Activated CD8-positive, alpha-beta T cell treated with anti-CD3 and anti-CD28 coated beads, Interleukin-2, amount 10 ng/mL, durations not matched to agents 7 days and 5 days (primary cell): ENCODE results near the gene SIRT5. TPM values are rescaled to one million over a fixed set of nuclear protein-coding genes. Genes with fewer than 3 reads are reported as not detected.

ENCODE experiments used
- ATAC-seq: fragments of 150-1000 bp; cut with Tn5 transposase; one replicate; pipeline ENCODE4 v1.10.0; 2021; ENCODE audit warnings: moderate library complexity
- CTCF ChIA-PET: fragments of 350-600 bp; sonication (Branson Sonifier 250); formaldehyde crosslinking; loops from one replicate; lab custom pipeline; 2021; ENCODE audit warnings: antibody characterized with exemption; lab: Charles Lee
- POLR2A ChIA-PET: fragments of 350-600 bp; sonication (Branson Sonifier 250); formaldehyde crosslinking; loops from one replicate; lab custom pipeline; 2021; ENCODE audit warnings: antibody characterized with exemption; lab: Charles Lee
- DNase-seq: peaks from one replicate; pipeline ENCODE4 v3.0.0-alpha.2; 2020
- H3K27ac Mint-ChIP-seq: one replicate; pipeline ENCODE4 v1.8.0; 2021; ENCODE audit warnings: mild to moderate bottlenecking, mixed read lengths
- H3K27me3 Mint-ChIP-seq: one replicate; pipeline ENCODE4 v1.8.0; 2021; ENCODE audit warnings: low read depth, mixed read lengths
- H3K36me3 Mint-ChIP-seq: one replicate; pipeline ENCODE4 v1.8.0; 2021; ENCODE audit warnings: low read depth, mixed read lengths
- H3K4me1 Mint-ChIP-seq: one replicate; pipeline ENCODE4 v1.8.0; 2021; ENCODE audit warnings: low read depth, mixed read lengths
- H3K4me3 Mint-ChIP-seq: one replicate; pipeline ENCODE4 v1.8.0; 2021; ENCODE audit warnings: mild to moderate bottlenecking, mixed read lengths
- H3K9me3 Mint-ChIP-seq: one replicate; pipeline ENCODE4 v1.8.0; 2022; ENCODE audit warnings: mixed read lengths; ENCODE audit not compliant: insufficient read depth
- total RNA-seq, 2 experiments: library from RNA; stranded (reverse); gene quantifications; one replicate each; pipeline ENCODE4 v1.2.3, GENCODE V29; 2021

Gene SIRT5
- total RNA-seq = 10 to 100 TPM in 1 of 2 experiments, 1 to 10 TPM in 1; 9.2 to 12.1 TPM

- peaks cover 11% of the 10 kb centered on the region for H3K36me3 Mint-ChIP-seq
These were observed at the start of gene SIRT5 for GRCh38 chr6:13574571-13575376. Gene SIRT5 (plus strand): TSS chr6:13574601. CDS start chr6:13584111, 9,510 bp downstream.

GRCh38 chr6:13524801-13525508 is 49.4 kb upstream of the SIRT5 start:
- Mint-ChIP-seq H3K27me3 (peaks cover 3% of the 10 kb centered on the region), H3K9me3 (no peaks in the 10 kb centered on the region), H3K4me3 (no peak overlapping the region), H3K4me1 (peaks cover 17% of the 10 kb centered on the region), H3K27ac (no peak overlapping the region), H3K36me3 (no peaks in the 10 kb centered on the region)
- CTCF ChIA-PET = no interaction called here
- DNase-seq (no peak), ATAC-seq (no peak)
- POLR2A ChIA-PET = no interaction called here

More at GRCh38 chr6:13574571-13575376, at the start of gene SIRT5:
- H3K27me3 Mint-ChIP-seq = no peaks in the 10 kb centered on the region
- ChIA-PET CTCF (interaction anchor here (0.5 to 5.7 kb wide), 74 partner anchors 9 to 611 kb away, joined by 3 to 81 read pairs (median 4); partner anchors contain the start of genes GFOD1, NOL7 and TBC1D7), POLR2A (interaction anchor here (0.7 to 2.1 kb wide), 22 partner anchors 8 to 492 kb away, joined by 3 to 31 read pairs (median 4); partner anchors contain the start of genes NOL7, RANBP9 and TBC1D7)
- peak within 1 kb of the TSS; percentile 98 for H3K27ac Mint-ChIP-seq
- peaks cover 20% of the 10 kb centered on the region for H3K4me1 Mint-ChIP-seq
- peak; percentile 72 for ATAC-seq
- peak within 1 kb of the TSS; percentile 93 for H3K4me3 Mint-ChIP-seq
- peak; percentile 91 for DNase-seq
- H3K9me3 Mint-ChIP-seq = peaks cover 6% of the 10 kb centered on the region

DNA sequence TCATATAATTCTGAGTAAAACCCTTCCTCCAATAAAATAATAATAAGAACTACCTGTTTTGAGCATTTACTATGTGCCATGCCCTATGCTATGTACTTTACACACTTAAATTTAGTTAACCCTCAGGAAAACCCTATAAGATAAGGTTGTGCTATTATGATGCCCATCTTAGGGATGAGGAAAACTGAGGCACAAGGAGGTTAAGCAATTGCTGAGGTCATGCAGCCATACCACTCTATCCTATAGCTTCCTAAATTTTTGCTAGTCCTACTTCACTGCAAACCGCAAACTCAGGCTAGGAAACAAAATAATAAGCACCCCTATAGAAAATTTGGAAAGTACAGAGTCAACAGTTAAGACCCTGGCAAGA is 48.1 kb upstream of the SIRT5 start:
- Mint-ChIP-seq H3K4me1 (peaks cover 17% of the 10 kb centered on the region), H3K27me3 (peaks cover under 1% of the 10 kb centered on the region), H3K36me3 (no peaks in the 10 kb centered on the region), H3K27ac (peak overlapping the region; percentile 68), H3K4me3 (no peak overlapping the region), H3K9me3 (no peaks in the 10 kb centered on the region)
- POLR2A ChIA-PET = interaction anchor here (0.7 to 1.2 kb wide), 2 partner anchors 40 to 89 kb away, joined by 3 read pairs; partner anchors contain the start of gene NOL7
- CTCF ChIA-PET = interaction anchor here (1.0 to 2.1 kb wide), 3 partner anchors 12 to 143 kb away, joined by 3 to 4 read pairs (median 4); partner anchors contain the start of gene SIRT5
- ATAC-seq (no peak), DNase-seq (no peak)

- Mint-ChIP-seq H3K4me3 (no peak overlapping the region), H3K27me3 (no peaks in the 10 kb centered on the region), H3K9me3 (no peaks in the 10 kb centered on the region), H3K36me3 (no peaks in the 10 kb centered on the region), H3K4me1 (peaks cover 17% of the 10 kb centered on the region), H3K27ac (peak overlapping the region; percentile 68)
- CTCF ChIA-PET = interaction anchor here (1.3 to 2.1 kb wide), 2 partner anchors 48 to 143 kb away, joined by 4 read pairs; partner anchors contain the start of gene SIRT5
- POLR2A ChIA-PET = interaction anchor here (0.7 to 1.2 kb wide), 2 partner anchors 41 to 88 kb away, joined by 3 read pairs; partner anchors contain the start of gene NOL7
- peak; percentile 83 for ATAC-seq
- DNase-seq = peak; percentile 46
These were observed 47.4 kb upstream of the SIRT5 start for GRCh38 chr6:13526727-13527670.

GRCh38 chr6:13527671-13528056 is 46.7 kb upstream of the SIRT5 start:
- DNase-seq = no peak
- Mint-ChIP-seq H3K27me3 (no peaks in the 10 kb centered on the region), H3K4me3 (no peak overlapping the region), H3K9me3 (no peaks in the 10 kb centered on the region), H3K27ac (no peak overlapping the region), H3K4me1 (peaks cover 17% of the 10 kb centered on the region), H3K36me3 (no peaks in the 10 kb centered on the region)
- POLR2A ChIA-PET = no interaction called here
- CTCF ChIA-PET = interaction anchor here (1.3 to 2.1 kb wide), 2 partner anchors 47 to 144 kb away, joined by 4 read pairs; partner anchors contain the start of gene SIRT5
- ATAC-seq = no peak

DNA sequence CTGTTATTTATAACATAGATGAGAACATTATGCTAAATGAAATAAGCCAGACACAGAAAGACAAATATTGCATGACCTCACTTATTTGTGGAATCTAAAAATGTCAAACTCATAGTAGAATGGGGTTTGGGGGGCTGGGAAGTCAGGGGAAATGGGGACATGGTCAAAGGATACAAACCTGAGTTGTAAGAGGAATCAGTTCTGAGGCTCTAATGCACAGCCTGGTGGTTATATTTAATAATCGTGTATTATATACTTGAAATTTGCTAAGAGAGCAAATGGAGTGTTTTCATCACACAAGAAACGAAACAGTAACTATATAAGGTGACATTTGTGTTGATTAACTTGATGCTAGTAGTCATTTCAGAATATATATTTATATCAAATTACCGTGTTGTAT is 46.2 kb upstream of the SIRT5 start:
- ATAC-seq = no peak
- H3K4me3 Mint-ChIP-seq = no peak overlapping the region
- ChIA-PET CTCF (interaction anchor here (1.0 to 1.3 kb wide), 2 partner anchors 47 to 190 kb away, joined by 3 to 4 read pairs; partner anchors contain the start of gene SIRT5), POLR2A (no interaction called here)
- peaks cover 17% of the 10 kb centered on the region for H3K4me1 Mint-ChIP-seq
- no peaks in the 10 kb centered on the region for H3K9me3 Mint-ChIP-seq
- no peaks in the 10 kb centered on the region for H3K36me3 Mint-ChIP-seq
- DNase-seq = no peak
- no peak overlapping the region for H3K27ac Mint-ChIP-seq
- no peaks in the 10 kb centered on the region for H3K27me3 Mint-ChIP-seq

- Mint-ChIP-seq H3K9me3 (no peaks in the 10 kb centered on the region), H3K4me1 (peaks cover 17% of the 10 kb centered on the region), H3K4me3 (no peak overlapping the region), H3K27ac (no peak overlapping the region), H3K27me3 (no peaks in the 10 kb centered on the region), H3K36me3 (no peaks in the 10 kb centered on the region)
- POLR2A ChIA-PET = no interaction called here
- ATAC-seq (no peak), DNase-seq (no peak)
- CTCF ChIA-PET = interaction anchor here (1.0 to 1.3 kb wide), 2 partner anchors 46 to 190 kb away, joined by 3 to 4 read pairs; partner anchors contain the start of gene SIRT5
These were observed 45.5 kb upstream of the SIRT5 start for GRCh38 chr6:13528777-13529343.

GRCh38 chr6:13531956-13532355 is 42.4 kb upstream of the SIRT5 start:
- POLR2A ChIA-PET = interaction anchor here (1.1 kb wide), 1 partner anchor 26 kb away, joined by 4 read pairs; no protein-coding TSS in a partner anchor
- Mint-ChIP-seq H3K36me3 (no peaks in the 10 kb centered on the region), H3K4me3 (no peak overlapping the region), H3K9me3 (no peaks in the 10 kb centered on the region), H3K4me1 (peaks cover 4% of the 10 kb centered on the region), H3K27me3 (no peaks in the 10 kb centered on the region), H3K27ac (no peak overlapping the region)
- CTCF ChIA-PET = interaction anchor here (1.0 to 1.3 kb wide), 2 partner anchors 43 to 78 kb away, joined by 4 read pairs; no protein-coding TSS in a partner anchor
- ATAC-seq (no peak), DNase-seq (no peak)

- Mint-ChIP-seq H3K4me3 (no peak overlapping the region), H3K4me1 (peaks cover 1% of the 10 kb centered on the region), H3K27me3 (peaks cover 5% of the 10 kb centered on the region), H3K36me3 (no peaks in the 10 kb centered on the region), H3K27ac (no peak overlapping the region), H3K9me3 (no peaks in the 10 kb centered on the region)
- CTCF ChIA-PET = no interaction called here
- no peak for ATAC-seq
- DNase-seq = no peak
- POLR2A ChIA-PET = no interaction called here
These were observed 39.9 kb upstream of the SIRT5 start for GRCh38 chr6:13534536-13534935.

- peaks cover 3% of the 10 kb centered on the region for H3K4me1 Mint-ChIP-seq
- ATAC-seq (no peak), DNase-seq (no peak)
- H3K36me3 Mint-ChIP-seq = no peaks in the 10 kb centered on the region
- ChIA-PET CTCF (no interaction called here), POLR2A (no interaction called here)
- no peak overlapping the region for H3K4me3 Mint-ChIP-seq
- H3K27ac Mint-ChIP-seq = no peak overlapping the region
- no peaks in the 10 kb centered on the region for H3K9me3 Mint-ChIP-seq
- H3K27me3 Mint-ChIP-seq = peaks cover 5% of the 10 kb centered on the region
These were observed 39.1 kb upstream of the SIRT5 start for GRCh38 chr6:13535306-13535705.
